OCI-M1 (cell line): ENCODE measurements around the gene MED14.

ENCODE experiments used
- DNase-seq: peaks from one replicate; lab custom pipeline; 2025; lab: John Stamatoyannopoulos, UW

Gene MED14

DNA sequence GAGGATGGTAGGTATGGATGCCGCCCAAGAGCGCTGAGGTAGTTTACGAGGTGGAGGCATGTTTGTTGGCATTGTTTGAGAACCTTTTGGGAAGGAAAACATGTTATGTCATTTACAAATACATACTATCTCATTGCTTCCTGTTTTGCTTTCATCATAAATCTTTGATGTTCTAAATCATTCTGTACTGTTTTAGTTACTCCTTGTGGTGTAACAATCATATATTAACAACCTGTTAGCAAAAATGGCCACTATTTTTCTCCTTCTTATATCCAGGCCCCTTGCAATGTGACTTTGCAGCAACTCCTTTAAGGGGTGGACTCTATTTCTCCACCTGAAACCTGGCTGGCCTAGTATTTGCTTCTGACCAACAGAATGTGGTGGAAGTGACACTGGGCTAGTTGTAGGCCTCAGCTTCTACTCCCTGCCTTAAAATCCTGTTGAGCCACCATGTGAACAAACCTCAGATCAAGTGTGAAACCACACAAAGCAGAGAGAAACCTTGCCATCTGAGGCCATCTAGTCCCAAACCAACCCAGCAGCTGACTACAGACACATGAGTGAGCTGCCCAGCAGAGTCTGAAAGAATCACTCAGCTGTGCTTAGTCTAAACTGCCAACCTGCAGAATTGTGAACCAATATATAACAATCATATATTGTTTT lies 72.1 kb downstream of the MED14 start:
- DNase-seq: no peak

DNA sequence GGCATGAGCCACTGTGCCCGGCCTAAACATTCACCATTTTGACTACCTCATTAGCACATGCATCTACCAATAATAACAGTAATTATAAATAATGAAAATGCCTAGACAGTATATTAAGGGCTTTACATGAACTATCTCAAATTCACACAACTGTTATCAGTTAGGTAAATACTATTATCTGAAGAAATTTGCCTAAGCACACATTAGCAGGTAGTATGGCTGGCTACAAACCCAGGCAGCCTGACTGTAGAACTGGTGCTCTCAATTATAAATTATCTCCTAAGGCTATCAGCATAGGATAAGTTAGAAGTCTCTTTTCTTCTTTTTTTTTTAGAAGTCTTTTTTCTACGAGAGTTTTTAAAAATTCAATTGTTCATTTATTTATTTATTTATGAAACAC lies 73.9 kb downstream of the MED14 start:
- no peak for DNase-seq

DNA sequence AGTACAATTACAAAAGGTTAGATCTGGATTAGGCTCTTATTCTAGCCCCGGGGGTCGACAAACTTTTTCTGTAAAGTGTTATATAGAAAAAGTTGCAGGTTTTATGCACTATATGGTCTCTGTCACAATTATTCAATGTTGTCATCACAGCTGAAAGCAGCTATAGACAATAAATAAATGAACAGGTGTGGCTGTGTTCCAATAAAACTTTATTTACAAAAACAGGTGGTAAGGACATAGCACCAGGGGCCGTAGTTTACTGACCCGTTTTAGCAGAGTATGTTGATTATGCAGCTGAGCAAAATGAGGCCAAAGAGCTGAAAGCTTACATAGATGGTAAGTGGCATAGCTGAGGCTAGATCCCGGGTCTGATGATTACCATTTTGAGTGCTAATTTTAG lies 75.0 kb downstream of the MED14 start:
- DNase-seq: no peak

DNA sequence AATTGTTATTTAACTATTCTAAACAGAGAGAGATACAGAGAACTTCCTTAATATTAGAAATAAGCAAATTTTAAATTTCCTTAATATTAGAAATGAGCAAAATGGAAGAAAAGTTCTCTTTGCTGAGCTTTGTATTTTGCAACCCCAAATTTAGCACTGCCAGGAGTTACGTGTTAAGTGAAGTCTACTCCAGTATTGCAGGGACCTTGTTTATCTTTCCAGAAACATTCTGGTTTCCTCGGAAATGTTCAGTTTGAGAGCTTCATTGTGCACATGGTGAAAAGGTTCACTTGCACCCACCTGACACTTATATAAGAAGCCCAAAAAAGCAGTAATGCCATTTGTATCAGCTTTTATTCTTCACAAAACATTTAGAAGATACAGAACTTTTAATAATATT lies 81.8 kb downstream of the MED14 start:
- no peak for DNase-seq

DNA sequence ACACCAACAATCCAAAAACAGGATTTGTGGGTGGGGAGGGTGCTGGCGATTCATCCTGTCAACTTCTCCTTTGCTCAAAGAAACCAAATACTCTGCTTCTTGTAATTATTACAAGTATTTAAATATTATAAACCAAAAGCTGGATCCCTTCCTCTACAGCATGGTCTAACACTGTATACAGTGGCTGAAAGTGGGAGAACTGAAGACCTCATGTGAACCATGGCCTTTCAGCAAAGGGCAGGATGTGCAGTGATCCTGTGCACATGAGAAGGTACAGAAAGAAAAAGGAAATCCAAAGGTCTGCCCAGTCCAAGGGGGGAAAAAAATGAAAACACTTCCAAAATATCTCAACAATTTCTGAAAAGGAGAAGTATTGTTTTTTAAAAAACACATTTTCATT lies 82.7 kb downstream of the MED14 start:
- no peak for DNase-seq

DNA sequence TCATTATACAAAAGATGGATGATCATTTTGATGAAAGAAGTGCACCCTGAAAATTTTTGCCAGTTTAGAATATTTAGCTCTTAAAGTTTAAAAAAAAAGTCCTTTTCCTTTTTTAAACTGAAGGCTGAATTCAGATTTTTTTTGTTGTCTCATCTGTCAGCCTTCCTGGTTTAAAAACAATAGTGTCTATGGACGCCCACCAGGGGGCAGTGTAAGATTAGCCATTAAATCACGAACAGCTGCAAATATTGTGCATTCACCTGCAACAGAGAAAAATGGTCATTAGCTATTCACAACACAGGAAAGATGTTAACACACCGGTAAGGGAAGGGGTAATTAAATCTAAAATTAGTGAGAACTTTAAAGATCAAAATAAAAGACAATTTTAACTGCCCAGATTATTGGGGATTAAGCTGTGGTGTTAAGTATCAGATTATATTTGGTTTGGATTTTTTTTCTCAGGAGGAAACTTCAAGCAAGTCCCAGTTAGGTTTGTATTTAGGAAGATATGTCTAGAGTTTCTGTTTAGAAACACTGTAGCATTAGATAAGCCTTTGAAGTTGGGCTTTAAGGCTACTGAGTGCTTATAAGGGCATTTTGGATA lies 83.6 kb downstream of the MED14 start:
- peak; percentile 74 for DNase-seq

DNA sequence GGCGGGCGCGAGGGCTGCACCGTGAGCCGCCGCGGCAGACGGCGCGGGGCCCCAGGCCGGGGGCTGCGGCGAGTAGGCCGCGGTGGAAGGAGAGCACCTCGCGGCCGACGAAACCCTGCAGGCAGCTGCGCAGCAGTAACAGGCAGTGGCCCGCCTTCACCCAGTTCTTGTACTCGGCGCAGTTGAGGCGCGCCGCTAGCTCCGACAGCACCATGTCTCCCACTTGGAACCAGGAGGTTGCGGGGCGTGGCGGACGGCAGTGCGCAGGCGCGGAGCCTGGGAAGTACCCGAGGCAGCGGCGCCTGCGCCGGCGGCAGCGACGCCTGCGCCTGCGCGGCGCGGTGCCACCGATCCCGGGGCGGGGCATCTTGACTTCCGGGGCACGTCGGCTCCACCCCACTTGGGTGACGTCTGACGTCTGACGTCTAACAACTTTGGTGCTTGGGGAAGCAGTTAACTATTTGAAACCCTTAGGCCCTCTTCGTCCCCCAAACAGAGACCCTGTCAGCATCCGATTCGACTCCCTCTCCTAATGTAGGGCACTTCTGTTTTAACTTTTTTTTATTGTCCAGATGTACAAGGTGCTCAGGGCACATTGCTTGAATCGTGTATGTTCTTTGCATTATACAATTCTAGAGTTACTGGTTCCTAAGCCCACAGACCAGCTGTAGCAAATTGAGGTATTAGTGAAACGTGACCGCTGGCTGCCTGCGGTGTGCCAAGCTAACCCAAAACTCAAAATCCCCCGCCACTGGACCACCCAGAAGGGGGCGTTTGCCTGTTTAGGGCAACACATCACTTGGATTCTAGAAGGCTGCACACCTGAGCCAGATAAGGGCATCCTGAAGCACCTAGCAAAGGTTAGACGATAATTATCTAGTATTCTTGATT lies 87.8 kb downstream of the MED14 start, which contains the start of gene CXorf38:
CXorf38 (minus strand) TSS at position 255 of the 891 bp plus-strand sequence; CDS start at position 214, 41 bp downstream.
- DNase-seq: peak; percentile 93

DNA sequence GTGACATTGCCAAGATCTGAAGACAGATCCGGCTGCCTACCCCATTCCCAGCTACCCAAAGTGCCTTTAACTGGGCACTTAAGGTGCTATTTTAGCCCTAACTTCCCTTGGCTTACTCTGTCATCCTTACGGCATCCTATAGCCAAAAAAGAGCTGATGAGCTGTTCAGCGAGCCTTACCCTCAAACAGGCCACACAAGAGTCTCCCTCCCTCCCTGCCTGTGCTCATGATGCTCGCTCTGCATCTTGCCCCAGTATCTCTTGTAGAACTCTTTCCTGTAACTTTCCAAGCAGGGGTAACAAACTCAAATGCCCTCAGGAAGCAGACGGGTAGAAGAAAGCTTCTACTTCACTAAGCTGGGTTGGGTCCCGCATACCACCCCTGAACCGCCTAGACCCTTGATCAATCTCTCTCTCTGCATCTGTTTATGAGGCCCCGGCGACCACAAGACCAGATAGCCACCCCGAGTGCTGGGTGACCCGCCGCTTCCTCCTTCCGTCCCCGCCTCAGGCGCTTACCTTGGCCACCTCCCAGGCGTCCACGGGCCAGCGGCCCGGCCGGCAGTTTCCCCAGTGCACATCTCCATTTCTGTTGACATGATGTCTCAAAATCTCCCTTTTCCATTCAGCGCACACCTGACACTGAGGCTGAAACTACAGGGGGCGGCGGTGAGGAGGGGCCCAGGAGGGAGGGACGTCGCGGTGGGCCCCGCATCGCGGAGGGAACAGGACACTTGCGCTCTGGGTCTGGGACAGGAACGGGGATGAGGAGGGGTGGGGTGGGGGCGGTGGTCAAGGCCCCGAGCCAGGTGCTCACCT lies 88.6 kb downstream of the MED14 start:
- DNase-seq: peak; percentile 42

DNA sequence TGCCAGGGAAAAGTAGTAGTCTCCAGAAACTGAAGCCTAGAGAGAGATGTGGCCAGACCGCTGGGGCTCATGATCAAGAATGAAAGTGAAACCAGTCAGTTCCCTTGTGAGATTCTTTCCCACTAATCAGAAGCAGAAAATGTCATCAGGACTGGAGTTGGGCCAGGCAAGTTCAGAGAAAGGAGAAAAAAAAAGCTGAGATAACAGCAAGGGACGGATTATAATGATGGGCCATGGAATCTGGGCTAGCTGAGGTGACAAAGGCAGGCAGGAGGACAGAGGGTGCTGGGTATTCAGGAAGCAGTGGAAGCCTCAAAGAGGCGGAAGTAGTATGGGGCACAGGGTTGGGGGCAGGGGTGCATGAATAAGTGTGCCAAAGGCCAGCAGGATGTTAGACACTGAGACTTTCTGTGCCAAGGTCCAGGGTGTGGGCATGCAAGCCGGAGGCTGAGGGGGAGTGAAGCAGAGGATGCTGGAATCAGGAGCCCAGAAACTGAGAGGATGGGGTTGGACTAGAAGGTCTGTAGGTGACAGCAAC lies 90.5 kb downstream of the MED14 start:
- DNase-seq: peak; percentile 92

DNA sequence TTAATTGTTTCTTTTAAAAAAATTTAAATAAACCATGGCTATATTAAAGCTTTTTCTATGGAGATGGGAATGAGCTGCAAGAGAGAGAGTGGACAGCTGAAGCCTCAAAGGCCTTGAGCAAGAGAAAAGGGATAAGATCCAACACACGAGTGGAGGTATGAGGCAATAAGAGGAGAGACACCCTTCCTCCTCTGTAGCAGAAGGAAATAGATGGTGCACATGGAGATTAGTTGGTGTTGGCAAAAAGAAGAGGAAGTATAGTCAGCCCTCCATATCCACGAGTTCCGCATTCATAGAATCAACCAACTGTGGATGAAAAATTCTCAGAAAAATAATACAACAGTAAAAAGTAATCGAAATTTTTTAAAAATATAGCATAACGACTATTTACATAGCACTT lies 91.2 kb downstream of the MED14 start:
- peak; percentile 87 for DNase-seq

DNA sequence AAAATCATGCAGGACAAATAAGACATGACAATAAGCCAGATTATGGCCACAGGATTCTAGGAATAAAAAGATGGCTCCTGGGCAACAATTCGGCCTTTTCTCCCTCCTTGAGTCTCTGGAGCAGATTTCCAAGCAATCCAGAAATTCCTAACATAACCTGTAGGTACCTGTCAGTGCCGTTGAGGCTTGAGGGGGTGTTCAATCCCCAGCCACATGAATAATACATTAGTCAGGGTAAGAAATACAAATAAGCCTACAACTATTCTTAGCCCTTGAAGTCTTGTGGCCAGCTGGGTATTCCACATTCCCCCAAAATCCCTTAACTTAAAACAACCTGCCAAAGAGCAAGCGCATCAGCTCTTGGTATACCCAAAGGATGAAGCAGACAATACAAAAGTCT lies 97.7 kb downstream of the MED14 start:
- DNase-seq: no peak

DNA sequence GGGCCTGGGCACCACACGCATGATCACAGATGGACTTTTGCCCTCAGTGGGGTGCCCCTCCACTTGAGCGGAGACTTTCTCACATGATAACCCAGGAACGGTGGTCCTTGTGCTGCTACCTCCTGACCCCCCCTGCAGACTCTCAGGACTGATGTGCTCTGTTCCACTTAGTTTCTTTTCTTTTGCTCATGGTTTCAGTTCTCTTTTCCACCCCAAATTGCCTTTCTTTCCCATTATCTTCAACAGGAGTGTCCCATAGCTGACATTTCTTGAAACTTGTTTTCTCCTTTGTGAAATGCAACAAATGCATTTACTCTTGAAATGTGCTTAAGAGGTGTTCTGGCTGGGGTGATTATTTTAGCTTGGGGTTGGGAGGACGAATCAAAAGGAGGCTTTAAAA lies 103.1 kb downstream of the MED14 start:
- DNase-seq: no peak

DNA sequence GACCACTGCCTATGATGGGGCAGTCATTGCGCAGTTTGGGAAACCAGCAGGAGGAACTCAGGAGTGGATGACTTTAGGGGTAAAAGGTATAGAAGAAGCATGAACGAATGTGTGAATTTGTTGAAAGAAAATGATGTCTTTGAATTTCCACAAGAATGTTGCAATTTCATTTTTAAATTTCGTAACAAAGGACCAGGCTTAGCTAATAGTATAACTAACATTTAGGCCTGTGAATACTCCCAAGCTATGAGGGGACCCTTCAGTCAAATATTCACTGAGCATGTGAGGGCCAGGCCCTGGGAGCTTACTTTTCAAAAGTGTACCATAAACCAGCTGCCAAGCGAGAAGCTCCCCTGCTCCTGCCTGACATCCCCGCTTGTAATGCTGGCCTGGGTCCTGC lies 106.8 kb downstream of the MED14 start:
- no peak for DNase-seq

DNA sequence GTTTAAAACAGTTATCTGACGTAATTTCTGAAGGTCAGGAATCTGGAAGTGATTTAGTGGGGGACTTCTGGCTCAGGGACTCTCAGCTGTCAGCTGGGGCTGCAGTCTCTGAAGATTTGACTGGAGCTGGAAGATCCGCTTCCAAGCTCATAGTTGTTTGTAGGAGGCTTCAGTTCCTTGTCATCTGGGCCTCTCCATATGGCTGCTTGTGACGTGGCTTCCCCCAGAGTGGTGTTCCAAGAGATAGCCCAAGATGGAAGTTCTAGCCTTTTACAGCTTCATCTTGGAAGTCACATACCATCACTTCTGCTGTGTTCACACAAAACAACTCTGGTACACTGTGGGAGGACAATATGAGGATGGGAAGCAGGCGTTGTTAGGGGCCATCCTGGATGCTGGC lies 110.0 kb downstream of the MED14 start:
- no peak for DNase-seq

DNA sequence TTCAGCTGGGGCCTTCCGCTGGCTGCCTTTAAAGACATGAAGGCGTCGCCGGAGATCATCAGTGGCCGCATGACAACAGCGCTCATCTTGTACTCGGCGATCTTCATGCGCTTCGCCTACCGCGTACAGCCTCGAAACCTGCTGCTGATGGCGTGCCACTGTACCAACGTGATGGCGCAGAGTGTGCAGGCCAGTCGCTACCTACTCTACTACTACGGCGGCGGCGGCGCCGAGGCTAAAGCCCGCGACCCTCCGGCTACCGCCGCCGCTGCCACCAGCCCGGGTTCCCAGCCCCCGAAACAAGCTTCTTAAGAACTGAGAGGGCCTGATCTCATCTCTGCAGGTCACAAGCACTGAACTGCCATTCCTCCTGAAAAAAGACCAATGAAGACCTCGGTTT lies 111.7 kb downstream of the MED14 start:
- DNase-seq: no peak

DNA sequence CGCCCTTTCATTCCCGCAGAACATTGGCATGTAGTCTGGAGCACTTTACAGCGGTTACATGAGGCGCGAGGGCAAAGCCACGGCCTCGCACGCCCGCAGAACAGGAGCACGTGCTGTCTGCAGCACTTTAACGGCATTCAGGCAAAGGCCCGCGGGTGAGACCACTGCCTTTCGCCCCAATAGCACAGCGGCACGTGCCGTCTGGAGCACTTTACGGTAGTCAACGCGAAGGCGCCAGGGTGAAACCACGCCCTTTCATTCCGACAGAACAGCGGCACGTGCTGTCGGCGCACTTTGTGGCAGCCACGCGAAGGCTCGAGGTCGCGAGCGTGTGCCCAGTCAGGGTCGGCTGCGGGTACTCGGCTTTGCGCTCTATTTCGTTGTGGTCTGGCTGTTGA lies 112.2 kb downstream of the MED14 start, which contains the start of gene MPC1L:
MPC1L (plus strand) TSS at position 290 of the 398 bp plus-strand sequence. CDS start 138 bp downstream, outside the sequence.
- no peak for DNase-seq

DNA sequence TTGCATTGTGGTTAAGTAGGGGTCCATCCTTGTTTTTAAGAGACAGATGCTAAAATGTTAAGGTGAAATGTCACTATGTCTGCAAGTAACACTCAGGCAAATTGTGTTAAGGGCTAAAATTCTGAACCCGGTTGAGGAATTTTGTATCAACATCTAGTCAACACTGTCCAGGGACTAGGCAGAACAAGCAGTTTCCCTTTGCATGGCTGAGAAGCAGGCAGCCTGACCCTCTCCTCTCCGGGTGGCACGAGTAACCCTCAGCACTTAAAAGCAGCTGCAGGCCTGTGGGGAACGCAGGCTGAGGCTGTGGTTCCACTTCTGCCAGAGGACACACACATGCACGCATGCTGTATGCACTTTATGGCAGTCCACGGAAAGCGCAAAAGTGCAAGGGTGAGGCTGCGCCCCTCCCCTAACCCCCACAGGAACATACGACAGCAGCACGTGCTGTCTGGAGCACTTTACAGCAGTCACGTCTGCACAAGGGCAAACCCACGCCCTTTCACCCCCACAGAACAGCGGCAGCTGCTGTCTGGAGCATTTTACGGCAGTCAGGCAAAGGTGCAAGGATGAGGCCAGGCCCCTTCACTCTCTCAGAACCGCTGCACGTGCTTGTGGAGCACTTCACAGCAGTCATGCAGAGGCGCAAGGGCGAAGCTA lies 112.7 kb downstream of the MED14 start:
- DNase-seq: no peak

DNA sequence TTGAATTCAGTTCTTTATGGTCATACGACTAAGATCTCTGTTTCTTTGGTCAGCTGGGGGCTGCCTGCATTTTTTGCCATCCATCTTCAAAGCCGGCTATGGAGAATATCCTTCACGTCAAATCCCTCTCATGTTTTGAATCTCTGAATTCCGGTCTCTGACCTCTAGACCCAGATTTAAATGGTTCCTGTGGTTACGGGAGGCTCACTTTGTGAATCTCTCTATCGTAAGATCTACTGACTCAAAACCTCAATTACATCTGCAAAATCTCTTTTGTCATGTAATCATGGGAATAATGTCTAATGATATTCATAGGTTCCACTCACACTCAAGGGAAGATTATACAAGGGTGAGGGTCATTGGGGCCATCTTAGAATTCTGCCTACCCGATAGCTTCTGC lies 117.8 kb downstream of the MED14 start:
- DNase-seq: no peak

DNA sequence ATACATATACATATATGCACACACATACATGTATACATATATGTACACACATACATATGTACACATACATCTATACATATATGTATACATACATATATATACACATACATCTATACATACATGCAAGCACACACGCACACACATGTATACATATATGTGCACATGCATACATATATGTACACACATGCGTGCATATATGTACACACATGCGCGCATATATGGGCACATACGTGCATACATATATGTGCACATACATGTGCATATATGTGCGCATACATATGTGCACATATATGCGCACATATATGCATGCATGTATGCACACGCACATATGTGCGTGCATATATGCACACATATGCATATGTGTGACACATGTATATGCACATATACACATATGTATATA lies 119.4 kb downstream of the MED14 start:
- no peak for DNase-seq

DNA sequence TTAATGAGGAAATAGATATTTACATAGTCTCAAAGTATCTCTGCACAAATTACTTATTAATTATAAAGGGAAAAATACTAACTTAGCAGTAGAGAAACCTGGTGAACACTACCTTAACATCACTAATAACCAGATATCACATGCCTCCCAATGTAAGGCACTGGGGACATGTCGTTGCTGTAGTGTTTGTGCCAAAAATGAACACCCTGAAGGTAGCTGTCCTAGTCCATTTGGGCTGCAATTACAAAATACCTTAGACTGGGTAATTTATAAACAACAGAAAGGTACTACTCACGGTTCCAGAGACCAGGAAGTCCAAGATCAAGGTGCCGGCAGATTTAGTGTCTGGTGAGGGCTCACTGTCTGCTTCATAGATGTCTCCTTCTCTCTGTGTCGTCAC lies 122.8 kb downstream of the MED14 start:
- DNase-seq: no peak

DNA sequence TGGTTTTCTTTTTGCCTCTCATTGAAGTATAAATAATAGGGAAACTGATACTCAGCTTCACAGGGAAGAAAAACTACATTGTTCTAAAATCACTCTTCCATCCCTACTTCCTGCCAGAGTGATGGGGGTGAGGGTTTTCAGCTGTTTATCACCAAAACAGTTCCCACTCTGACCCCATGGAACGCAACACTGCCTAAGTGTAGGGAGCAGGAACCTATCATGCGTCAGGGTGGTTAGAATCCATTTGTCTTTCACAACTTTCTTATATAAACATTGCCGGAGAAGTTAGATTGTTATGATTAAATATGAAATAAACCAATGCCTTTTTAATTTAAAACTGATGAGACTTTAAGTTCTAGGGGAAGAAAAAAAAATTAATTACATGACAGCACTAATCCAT lies 128.0 kb downstream of the MED14 start:
- no peak for DNase-seq
